ENCODE data around the gene INSYN2B. TPM values are rescaled to one million over a fixed set of nuclear protein-coding genes. Genes with fewer than 3 reads are reported as not detected.

The INSYN2B gene
- total and polyA plus RNA-seq, 2 experiments from 2014 or later, result 1.5 TPM; not detected in 1

DNA sequence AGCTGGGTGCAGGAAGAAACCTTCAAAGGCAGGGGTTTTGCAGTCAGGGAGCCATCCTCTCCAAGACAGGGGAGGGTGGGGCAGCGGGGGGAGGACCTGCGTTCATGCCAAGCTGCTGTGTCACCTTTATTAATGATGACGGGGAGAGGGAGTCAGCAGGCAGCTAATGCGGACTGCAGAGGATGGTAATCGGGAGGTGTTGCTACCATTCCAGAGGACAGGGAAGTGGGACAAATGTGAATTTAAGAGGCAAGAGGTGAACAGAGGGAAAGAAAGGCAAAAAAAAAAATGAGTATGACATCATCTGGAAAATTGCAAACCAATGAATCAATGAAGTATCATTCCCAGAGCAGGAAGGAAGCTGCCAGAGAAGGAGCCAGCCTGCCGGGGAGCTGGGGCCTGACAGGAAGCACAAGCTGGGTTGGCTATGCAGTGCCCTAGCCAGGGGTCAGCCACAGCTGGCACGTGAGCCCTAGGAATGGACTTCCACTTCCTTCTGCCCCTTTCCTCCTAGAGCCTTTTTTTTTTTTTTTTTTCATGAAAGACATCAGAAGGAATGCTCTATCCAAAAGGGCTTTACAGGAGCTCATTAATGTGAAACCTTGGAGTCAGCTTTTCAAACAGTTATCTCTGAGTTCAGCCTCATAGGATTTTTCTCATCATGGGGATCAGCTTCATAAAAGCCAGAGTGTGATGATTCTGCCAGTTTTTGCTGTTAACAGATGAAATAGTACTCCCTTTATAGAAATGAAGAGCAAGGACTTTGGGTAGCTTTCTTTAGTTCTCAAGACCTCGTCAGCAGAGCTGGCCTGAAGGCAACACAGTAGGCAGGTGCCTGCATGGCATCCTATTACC lies 9.2 kb downstream of the INSYN2B start:
- Histone ChIP-seq H3K4me3 (no peak overlapping the region), H4K20me1 (ENCODE audit: insufficient read depth, poor library complexity, severe bottlenecking) (no peaks in the 10 kb centered on the region), H3K9me2 (replicated peaks; ENCODE audit: insufficient read depth) (no peaks in the 10 kb centered on the region), H3K4me1 (ENCODE audit: insufficient read depth) (no peaks in the 10 kb centered on the region), H3K79me2 (no peaks in the 10 kb centered on the region), H3K36me3 (replicated peaks; ENCODE audit: insufficient read depth, low read depth) (no peaks in the 10 kb centered on the region), H3K27ac (no peak overlapping the region), H3K27me3 (no peaks in the 10 kb centered on the region), H3K4me2 (no peak overlapping the region), H2AFZ (no peak overlapping the region), H3K9me3 (ENCODE audit: low read depth) (no peaks in the 10 kb centered on the region)
- no peak for DNase-seq (ENCODE audit: low spot score)
- 59% methylated on average over 8 of the region's 8 CpGs for WGBS (ENCODE audit: low lambda C conversion rate, missing lambda C conversion rate)
- no peak for TF ChIP-seq EZH2 (IDR thresholded peaks at IDR 0.05; ENCODE audit: borderline replicate concordance)
- no peak for TF ChIP-seq EZH2phosphoT487 (IDR thresholded peaks at IDR 0.05; ENCODE audit: low read depth, severe bottlenecking, unreplicated experiment)
- no peak for TF ChIP-seq CTCF (IDR thresholded peaks at IDR 0.05; ENCODE audit: poor library complexity)

- Histone ChIP-seq H3K9me3 (ENCODE audit: low read depth) (no peaks in the 10 kb centered on the region), H3K4me3 (no peak overlapping the region), H3K9me2 (replicated peaks; ENCODE audit: insufficient read depth) (no peaks in the 10 kb centered on the region), H3K4me2 (no peak overlapping the region), H3K36me3 (replicated peaks; ENCODE audit: insufficient read depth, low read depth) (no peaks in the 10 kb centered on the region), H2AFZ (no peak overlapping the region), H3K27ac (no peak overlapping the region), H4K20me1 (ENCODE audit: insufficient read depth, poor library complexity, severe bottlenecking) (no peaks in the 10 kb centered on the region), H3K4me1 (ENCODE audit: insufficient read depth) (no peaks in the 10 kb centered on the region), H3K27me3 (no peaks in the 10 kb centered on the region), H3K79me2 (no peaks in the 10 kb centered on the region)
- no peak for DNase-seq (ENCODE audit: low spot score)
- no peak for TF ChIP-seq CTCF (IDR thresholded peaks at IDR 0.05; ENCODE audit: poor library complexity)
- no peak for TF ChIP-seq EZH2 (IDR thresholded peaks at IDR 0.05; ENCODE audit: borderline replicate concordance)
- TF ChIP-seq EZH2phosphoT487 (IDR thresholded peaks at IDR 0.05; ENCODE audit: low read depth, severe bottlenecking, unreplicated experiment), result no peak
Observed at GRCh38 chr5:169970339-169970738, 10.0 kb downstream of the INSYN2B start.

GRCh38 chr5:169964246-169964645 lies 16.0 kb downstream of the INSYN2B start:
- H3K36me3 ChIP-seq (replicated peaks; ENCODE audit: insufficient read depth, low read depth), result no peaks in the 10 kb centered on the region
- H3K9me2 ChIP-seq (replicated peaks; ENCODE audit: insufficient read depth), result no peaks in the 10 kb centered on the region
- no peaks in the 10 kb centered on the region for H3K27me3 ChIP-seq
- no peak for DNase-seq (ENCODE audit: low spot score)
- H3K4me2 ChIP-seq, result no peak overlapping the region
- no peaks in the 10 kb centered on the region for H3K79me2 ChIP-seq
- no peaks in the 10 kb centered on the region for H3K9me3 ChIP-seq (ENCODE audit: low read depth)
- no peak for TF ChIP-seq EZH2phosphoT487 (IDR thresholded peaks at IDR 0.05; ENCODE audit: low read depth, severe bottlenecking, unreplicated experiment)
- no peak for TF ChIP-seq CTCF (IDR thresholded peaks at IDR 0.05; ENCODE audit: poor library complexity)
- no peak for TF ChIP-seq EZH2 (IDR thresholded peaks at IDR 0.05; ENCODE audit: borderline replicate concordance)
- H3K4me1 ChIP-seq (ENCODE audit: insufficient read depth), result no peaks in the 10 kb centered on the region
- no peak overlapping the region for H3K4me3 ChIP-seq
- H4K20me1 ChIP-seq (ENCODE audit: insufficient read depth, poor library complexity, severe bottlenecking), result no peaks in the 10 kb centered on the region
- H2AFZ ChIP-seq, result no peak overlapping the region
- H3K27ac ChIP-seq, result no peak overlapping the region
- 70% methylated on average over 5 of the region's 5 CpGs for WGBS (ENCODE audit: low lambda C conversion rate, missing lambda C conversion rate)

Measured in hepatocyte (in vitro differentiated cells).